HG02623 (cell line): ENCODE measurements around the gene CD320.
A peak's percentile ranks its signal among the peaks of the same experiment; 100 is the strongest.
"Not testable (repeated sequence)": the region's sequence is repeated elsewhere in the genome, so short reads cannot be mapped to it uniquely, and the experiment has no call there.

Source experiments
- ATAC-seq: cut with Tn5 transposase; IDR thresholded peaks from one replicate; pipeline ENCODE4 v1.9.1; 2021; ENCODE audit warnings: moderate library complexity; ENCODE audit not compliant: unreplicated experiment

CD320 gene

GRCh38 chr19:8307965-8308866 lies at the start of gene CD320:
TSS of gene CD320 (minus strand) at chr19:8308358. CDS start at chr19:8308290, 68 bp downstream.
- ATAC-seq = peak; percentile 75

GRCh38 chr19:8357007-8357521 lies 48.9 kb upstream of the CD320 start:
- ATAC-seq = no peak

- no peak for ATAC-seq
Measured at GRCh38 chr19:8355631-8356402, 47.7 kb upstream of the CD320 start.

- ATAC-seq = not testable (repeated sequence)
Measured at GRCh38 chr19:8352845-8353244, 44.7 kb upstream of the CD320 start.

GRCh38 chr19:8352134-8352827 lies 44.1 kb upstream of the CD320 start:
- no peak for ATAC-seq

- not testable (repeated sequence) for ATAC-seq
Measured at GRCh38 chr19:8349629-8350372, 41.6 kb upstream of the CD320 start.

GRCh38 chr19:8343483-8343844 lies 35.3 kb upstream of the CD320 start:
- ATAC-seq = no peak

GRCh38 chr19:8342684-8343482 lies 34.7 kb upstream of the CD320 start, which contains the start of gene KANK3:
TSS of gene KANK3 (minus strand) at chr19:8343262. CDS start at chr19:8337828, 5,434 bp downstream.
- ATAC-seq = peak; percentile 88

- ATAC-seq = no peak
Measured at GRCh38 chr19:8342316-8342683, 34.1 kb upstream of the CD320 start.

GRCh38 chr19:8341504-8341903 lies 33.3 kb upstream of the CD320 start:
- not testable (repeated sequence) for ATAC-seq

GRCh38 chr19:8340341-8341096 lies 32.4 kb upstream of the CD320 start:
- ATAC-seq = no peak

- no peak for ATAC-seq
Measured at GRCh38 chr19:8338835-8339234, 30.7 kb upstream of the CD320 start.

GRCh38 chr19:8337728-8338127 lies 29.6 kb upstream of the CD320 start:
- ATAC-seq = no peak

GRCh38 chr19:8336660-8337059 lies 28.5 kb upstream of the CD320 start:
- no peak for ATAC-seq

- ATAC-seq = no peak
Measured at GRCh38 chr19:8336072-8336569, 28.0 kb upstream of the CD320 start.

- ATAC-seq = no peak
Measured at GRCh38 chr19:8335343-8336071, 27.3 kb upstream of the CD320 start.

- no peak for ATAC-seq
Measured at GRCh38 chr19:8334458-8335342, 26.5 kb upstream of the CD320 start.
